ENCODE data around the gene C8A. TPM values are rescaled to one million over a fixed set of nuclear protein-coding genes. Genes with fewer than 3 reads are reported as not detected.

C8A gene
- total and polyA plus RNA-seq, 2 of the 13 experiments (the other 11 are each of a cell fraction or from before 2014, with no cell fraction given), result 10.5 to 15.0 TPM

- TF ChIP-seq HNF1A (IDR thresholded peaks at IDR 0.05; ENCODE audit: low read depth) (0 out of 2 replicates have a peak, but pooled peaks have one; percentile 12), HNF1A (CRISPR knock-in tag; IDR thresholded peaks at IDR 0.05; ENCODE audit: borderline replicate concordance) (peak; percentile 11; the same call in 1 of the 2 replicates), ISX (CRISPR knock-in tag; conservative IDR thresholded peaks at IDR 0.05) (no peak), ZFP36L1 (CRISPR knock-in tag; IDR thresholded peaks at IDR 0.05) (no peak), HBP1 (CRISPR knock-in tag; IDR thresholded peaks at IDR 0.05; ENCODE audit: low read depth) (no peak), ZNF264 (CRISPR knock-in tag; IDR thresholded peaks at IDR 0.05) (0 out of 2 replicates have a peak, but pooled peaks have one; percentile 9), ZNF30 (CRISPR knock-in tag; IDR thresholded peaks at IDR 0.05) (no peak), THRA (CRISPR knock-in tag; IDR thresholded peaks at IDR 0.05; ENCODE audit: borderline replicate concordance) (peak; percentile 42; the same call in 1 of the 2 replicates), U2AF2 (IDR thresholded peaks at IDR 0.05; ENCODE audit: low read depth, low read length) (no peak), ZNF883 (CRISPR knock-in tag; IDR thresholded peaks at IDR 0.05; ENCODE audit: not compliant biosample characterization) (no peak), ZNF773 (CRISPR knock-in tag; IDR thresholded peaks at IDR 0.05; ENCODE audit: borderline replicate concordance) (no peak), HNRNPH1 (optimal IDR thresholded peaks at IDR 0.05; ENCODE audit: low read depth, low read length) (no peak), THAP7 (CRISPR knock-in tag; IDR thresholded peaks at IDR 0.05) (no peak), ZNF430 (CRISPR knock-in tag; IDR thresholded peaks at IDR 0.05) (no peak), CREB3 (CRISPR knock-in tag; IDR thresholded peaks at IDR 0.05) (no peak), RXRB (CRISPR knock-in tag; IDR thresholded peaks at IDR 0.05; ENCODE audit: borderline replicate concordance) (peak; percentile 24; the same call in 1 of the 2 replicates), ISL2 (CRISPR knock-in tag; IDR thresholded peaks at IDR 0.05) (peak; percentile 14; the same call in 1 of the 2 replicates), SOX13 (IDR thresholded peaks at IDR 0.05) (0 out of 2 replicates have a peak, but pooled peaks have one; percentile 13), SOX13 (CRISPR knock-in tag; conservative IDR thresholded peaks at IDR 0.05 in 1 of 2, IDR thresholded peaks at IDR 0.05 in 1 of 2) (peak in 1 of 2 experiments; percentile 16; a peak in 2 of 4 replicates), WIZ (CRISPR knock-in tag; IDR thresholded peaks at IDR 0.05) (no peak), KMT2A (CRISPR knock-in tag; IDR thresholded peaks at IDR 0.05) (no peak), SCMH1 (CRISPR knock-in tag; IDR thresholded peaks at IDR 0.05; ENCODE audit: borderline replicate concordance) (no peak)
Observed at GRCh38 chr1:56908619-56909221, 54.1 kb downstream of the C8A start (continued).

All from HepG2 (cell line).